ENCODE measurements around the gene ZNF598.

ZNF598 gene

DNA sequence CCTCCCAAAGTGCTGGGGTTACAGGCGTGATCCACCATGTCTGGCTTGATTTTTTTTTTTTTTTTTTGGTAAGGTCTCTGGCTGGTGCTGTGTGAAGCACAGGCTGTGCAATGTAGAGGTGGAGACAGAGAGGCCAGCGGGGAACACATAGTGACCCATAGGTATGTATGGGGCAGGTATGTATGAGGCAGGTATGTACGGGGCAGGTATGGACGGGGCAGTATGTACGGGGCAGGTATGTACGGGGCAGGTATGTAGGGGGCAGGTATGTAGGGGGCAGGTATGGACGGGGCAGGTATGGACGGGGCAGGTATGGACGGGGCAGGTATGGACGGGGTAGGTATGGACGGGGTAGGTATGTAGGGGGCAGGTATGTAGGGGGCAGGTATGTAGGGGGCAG is 60.1 kb downstream of the ZNF598 start:
- no peak for TF ChIP-seq CTCF (conservative IDR thresholded peaks at IDR 0.05)
- no peak overlapping the region for H3K27ac ChIP-seq

All from VCaP (cell line).